ENCODE results near the gene GOLGA5. TPM values are rescaled to one million over a fixed set of nuclear protein-coding genes. Genes with fewer than 3 reads are reported as not detected.
A peak's percentile ranks its signal among the peaks of the same experiment; 100 is the strongest.

Gene GOLGA5
- total and polyA plus RNA-seq, 11 donors, result 18.1 to 25.9 (median 22.9) TPM

- Histone ChIP-seq H3K27ac (peak overlapping the region in 10 of 12 donors; percentile 10 to 89 (median 72)), H3K4me1 (peaks cover 0 to 79% (median 21%) of the 10 kb centered on the region in 12 donors), H3K4me3 (peak overlapping the region in 2 of 12 donors; percentile 28 to 36), H3K9me3 (no peaks in the 10 kb centered on the region), H3K36me3 (no peaks in the 10 kb centered on the region), H3K27me3 (peaks cover 0 to 8% (median 0%) of the 10 kb centered on the region in 9 donors)
- no peak for TF ChIP-seq POLR2A (IDR thresholded peaks at IDR 0.05)
- TF ChIP-seq CTCF (IDR thresholded peaks at IDR 0.05), result no peak
- WGBS, 4 donors, result 54 to 61% (median 57%) methylated on average over 5 of the region's 5 CpGs
- peak; percentile 27 to 69 (median 57) for ATAC-seq
- peak in 4 of 5 donors; percentile 48 to 75 (median 58) for DNase-seq
- intact Hi-C loops (cut with DNase I), result no loop called here
Observed at GRCh38 chr14:92750994-92751400, 43.1 kb upstream of the GOLGA5 start.

- H3K4me3 ChIP-seq, result no peak overlapping the region
- intact Hi-C loops (cut with DNase I), result no loop called here
- WGBS, 4 donors, result 40 to 58% (median 42%) methylated on average over 4 of the region's 4 CpGs
- H3K36me3 ChIP-seq, result no peaks in the 10 kb centered on the region
- H3K27ac ChIP-seq, result peak overlapping the region in 10 of 12 donors; percentile 10 to 89 (median 72)
- DNase-seq (no peak), ATAC-seq (no peak)
- peaks cover 0 to 8% (median 0%) of the 10 kb centered on the region in 9 donors for H3K27me3 ChIP-seq
- no peak for TF ChIP-seq CTCF (IDR thresholded peaks at IDR 0.05)
- TF ChIP-seq POLR2A (IDR thresholded peaks at IDR 0.05), result no peak
- peaks cover 0 to 71% (median 16%) of the 10 kb centered on the region in 12 donors for H3K4me1 ChIP-seq
- H3K9me3 ChIP-seq, result no peaks in the 10 kb centered on the region
Observed at GRCh38 chr14:92751819-92752218, 42.3 kb upstream of the GOLGA5 start.

GRCh38 chr14:92753250-92753649, 40.9 kb upstream of the GOLGA5 start:
- Histone ChIP-seq H3K27me3 (peaks cover 0 to 8% (median 0%) of the 10 kb centered on the region in 9 donors), H3K4me1 (peaks cover 0 to 62% (median 9%) of the 10 kb centered on the region in 12 donors), H3K9me3 (no peaks in the 10 kb centered on the region), H3K27ac (peak overlapping the region in 3 of 12 donors; percentile 20 to 84 (median 36)), H3K36me3 (no peaks in the 10 kb centered on the region), H3K4me3 (no peak overlapping the region)
- TF ChIP-seq CTCF (IDR thresholded peaks at IDR 0.05) (no peak), POLR2A (IDR thresholded peaks at IDR 0.05) (no peak)
- 52 to 76% (median 66%) methylated on average over 5 of the region's 5 CpGs for WGBS, 4 donors
- ATAC-seq, result no peak
- intact Hi-C loops (cut with DNase I), result no loop called here
- peak in 3 of 5 donors; percentile 28 to 52 (median 43) for DNase-seq

- peaks cover 0 to 54% (median 4%) of the 10 kb centered on the region in 12 donors for H3K4me1 ChIP-seq
- H3K36me3 ChIP-seq, result no peaks in the 10 kb centered on the region
- no peaks in the 10 kb centered on the region for H3K9me3 ChIP-seq
- TF ChIP-seq CTCF (IDR thresholded peaks at IDR 0.05), result no peak
- no peak for TF ChIP-seq POLR2A (IDR thresholded peaks at IDR 0.05)
- no peak overlapping the region for H3K4me3 ChIP-seq
- no peak for ATAC-seq
- 60 to 75% (median 71%) methylated on average over 1 of the region's 1 CpG for WGBS, 4 donors
- H3K27ac ChIP-seq, result no peak overlapping the region
- intact Hi-C loops (cut with DNase I), result no loop called here
- H3K27me3 ChIP-seq, result no peaks in the 10 kb centered on the region
- no peak for DNase-seq
Observed at GRCh38 chr14:92754966-92755365, 39.1 kb upstream of the GOLGA5 start.
